ENCODE measurements around the gene USP49.

- TF ChIP-seq CTCF (conservative IDR thresholded peaks at IDR 0.05; ENCODE audit: low read depth, low read length) (no peak), MXI1 (IDR thresholded peaks at IDR 0.05; ENCODE audit: borderline replicate concordance, low read depth, low read length) (no peak), POLR2A (IDR thresholded peaks at IDR 0.05; ENCODE audit: low read depth, low read length) (no peak), RCOR1 (IDR thresholded peaks at IDR 0.05; ENCODE audit: insufficient replicate concordance, low read length) (no peak), RFX5 (IDR thresholded peaks at IDR 0.05; ENCODE audit: low read depth, low read length) (no peak), BHLHE40 (IDR thresholded peaks at IDR 0.05; ENCODE audit: low read depth, low read length) (no peak), CHD1 (IDR thresholded peaks at IDR 0.05; ENCODE audit: low read depth, low read length) (no peak), SMC3 (IDR thresholded peaks at IDR 0.05; ENCODE audit: low read depth, low read length) (no peak), RAD21 (IDR thresholded peaks at IDR 0.05; ENCODE audit: low read length) (no peak), MAZ (IDR thresholded peaks at IDR 0.05; ENCODE audit: borderline replicate concordance, low read depth, low read length) (no peak), MAFK (IDR thresholded peaks at IDR 0.05; ENCODE audit: low read depth, low read length) (no peak), CEBPB (IDR thresholded peaks at IDR 0.05; ENCODE audit: low read depth, low read length) (no peak), USF2 (IDR thresholded peaks at IDR 0.05; ENCODE audit: low read depth, low read length) (no peak), NFE2L2 (IDR thresholded peaks at IDR 0.05; ENCODE audit: low read depth, low read length) (no peak)
Observed at GRCh38 chr6:41757271-41757670, 137.9 kb downstream of the USP49 start.

Measured in IMR-90 (cell line).